Endothelial cell (in vitro differentiated cells): Measurements from ENCODE around the gene UBE2O. TPM values are rescaled to one million over a fixed set of nuclear protein-coding genes. Genes with fewer than 3 reads are reported as not detected.

Experiments
- DNase-seq: peaks from one replicate; pipeline ENCODE4 v3.0.0; 2021; ENCODE audit warnings: low spot score
- H3K27ac Mint-ChIP-seq: one replicate; pipeline ENCODE4 v1.8.0; 2021; ENCODE audit warnings: mixed read lengths, inconsistent platforms; ENCODE audit not compliant: unreplicated experiment
- H3K27me3 Mint-ChIP-seq: one replicate; pipeline ENCODE4 v1.8.0; 2021; ENCODE audit warnings: mild to moderate bottlenecking, moderate library complexity, mixed read lengths, inconsistent platforms; ENCODE audit not compliant: unreplicated experiment
- H3K36me3 Mint-ChIP-seq: one replicate; pipeline ENCODE4 v1.8.0; 2021; ENCODE audit warnings: mild to moderate bottlenecking, low read depth, mixed read lengths, inconsistent platforms; ENCODE audit not compliant: unreplicated experiment
- H3K4me1 Mint-ChIP-seq: one replicate; pipeline ENCODE4 v1.8.0; 2021; ENCODE audit warnings: mild to moderate bottlenecking, mixed read lengths, inconsistent platforms; ENCODE audit not compliant: unreplicated experiment
- H3K4me3 Mint-ChIP-seq: one replicate; pipeline ENCODE4 v1.8.0; 2021; ENCODE audit warnings: mild to moderate bottlenecking, mixed read lengths, inconsistent platforms; ENCODE audit not compliant: unreplicated experiment
- H3K9me3 Mint-ChIP-seq: one replicate; pipeline ENCODE4 v1.8.0; 2021; ENCODE audit warnings: mixed read lengths, inconsistent platforms; ENCODE audit not compliant: unreplicated experiment
- CTCF ChIP-seq: fragments of 200-600 bp; sonication (generic); IDR thresholded peaks from one replicate; pipeline ENCODE4 v1.5.0; 2021; ENCODE audit warnings: antibody characterized with exemption; ENCODE audit not compliant: unreplicated experiment
- total RNA-seq: library from RNA; stranded (reverse); fragmentation: NEBNext Ultra II Directional; extraction: Animal tissue kit (Norgen Biotek cat#: 25700); gene quantifications from one replicate; pipeline ENCODE4 v1.2.1, GENCODE V29; 2021; ENCODE audit not compliant: unreplicated experiment

Gene UBE2O
- total RNA-seq, 1 donor from 2014 or later, result 49.0 TPM

GRCh38 chr17:76381633-76382350, 71.2 kb downstream of the UBE2O start:
- H3K4me3 Mint-ChIP-seq, result no peak overlapping the region
- TF ChIP-seq CTCF, result no peak
- H3K9me3 Mint-ChIP-seq, result no peaks in the 10 kb centered on the region
- H3K36me3 Mint-ChIP-seq, result no peaks in the 10 kb centered on the region
- H3K4me1 Mint-ChIP-seq, result peaks cover 24% of the 10 kb centered on the region
- DNase-seq, result no peak
- no peak overlapping the region for H3K27ac Mint-ChIP-seq
- peaks cover 15% of the 10 kb centered on the region for H3K27me3 Mint-ChIP-seq

- no peak for TF ChIP-seq CTCF
- no peak overlapping the region for H3K27ac Mint-ChIP-seq
- DNase-seq, result no peak
- H3K4me1 Mint-ChIP-seq, result peaks cover 21% of the 10 kb centered on the region
- no peaks in the 10 kb centered on the region for H3K36me3 Mint-ChIP-seq
- no peaks in the 10 kb centered on the region for H3K9me3 Mint-ChIP-seq
- no peak overlapping the region for H3K4me3 Mint-ChIP-seq
- peaks cover 8% of the 10 kb centered on the region for H3K27me3 Mint-ChIP-seq
Observed at GRCh38 chr17:76379646-76380376, 73.1 kb downstream of the UBE2O start.

- H3K4me1 Mint-ChIP-seq, result peaks cover 21% of the 10 kb centered on the region
- H3K27me3 Mint-ChIP-seq, result peaks cover 8% of the 10 kb centered on the region
- no peaks in the 10 kb centered on the region for H3K36me3 Mint-ChIP-seq
- no peak for TF ChIP-seq CTCF
- no peaks in the 10 kb centered on the region for H3K9me3 Mint-ChIP-seq
- DNase-seq, result no peak
- H3K27ac Mint-ChIP-seq, result no peak overlapping the region
- no peak overlapping the region for H3K4me3 Mint-ChIP-seq
Observed at GRCh38 chr17:76379275-76379641, 73.7 kb downstream of the UBE2O start.

GRCh38 chr17:76378548-76379274, 74.2 kb downstream of the UBE2O start:
- H3K27me3 Mint-ChIP-seq, result peaks cover 8% of the 10 kb centered on the region
- H3K27ac Mint-ChIP-seq, result no peak overlapping the region
- DNase-seq, result no peak
- H3K4me1 Mint-ChIP-seq, result peaks cover 20% of the 10 kb centered on the region
- H3K4me3 Mint-ChIP-seq, result no peak overlapping the region
- H3K36me3 Mint-ChIP-seq, result no peaks in the 10 kb centered on the region
- no peak for TF ChIP-seq CTCF
- H3K9me3 Mint-ChIP-seq, result no peaks in the 10 kb centered on the region
